Left colon (tissue), 2 donors: ENCODE results near the gene TM9SF2. TPM values are rescaled to one million over a fixed set of nuclear protein-coding genes. Genes with fewer than 3 reads are reported as not detected.

Experiments
- ATAC-seq: fragments of 200-7000 bp; cut with Tn5 transposase; one replicate; pipeline ENCODE4 v1.9.1; 2020; ENCODE audit warnings: mild to moderate bottlenecking, moderate library complexity
- DNase-seq, 2 donors: peaks; one replicate each; pipeline ENCODE4 v3.0.0-alpha.2; 2020
- intact Hi-C, 2 donors: fragments of 100-400 bp; cut with DNase I in 1 of 2; cut with micrococcal nuclease in 1 of 2; formaldehyde crosslinking; loops; one replicate each; pipeline versions ENCODE4 v1.11.2 to v1.14.0; 2022; cut with DNase I, micrococcal nuclease
- total RNA-seq, 2 donors: library from RNA; stranded (reverse); fragmentation: NEBNext Ultra II Directional; extraction: Animal tissue kit (Norgen Biotek cat#: 25700); gene quantifications; one replicate each; pipeline ENCODE4 v1.2.1, GENCODE V29; 2021
- donor health status: DM: no; HTN: no; CAD: no.
- donor health status: DM: yes; HTN: yes; CAD: no.

The TM9SF2 gene
- total RNA-seq, 2 donors from 2014 or later = 209 to 210 TPM

GRCh38 chr13:99522298-99522697 is 21.0 kb downstream of the TM9SF2 start:
- ATAC-seq = no peak
- no peak for DNase-seq
- intact Hi-C loops = no loop called here

GRCh38 chr13:99523838-99524237 is 22.6 kb downstream of the TM9SF2 start:
- ATAC-seq (no peak), DNase-seq (no peak)
- intact Hi-C loops = no loop called here

DNA sequence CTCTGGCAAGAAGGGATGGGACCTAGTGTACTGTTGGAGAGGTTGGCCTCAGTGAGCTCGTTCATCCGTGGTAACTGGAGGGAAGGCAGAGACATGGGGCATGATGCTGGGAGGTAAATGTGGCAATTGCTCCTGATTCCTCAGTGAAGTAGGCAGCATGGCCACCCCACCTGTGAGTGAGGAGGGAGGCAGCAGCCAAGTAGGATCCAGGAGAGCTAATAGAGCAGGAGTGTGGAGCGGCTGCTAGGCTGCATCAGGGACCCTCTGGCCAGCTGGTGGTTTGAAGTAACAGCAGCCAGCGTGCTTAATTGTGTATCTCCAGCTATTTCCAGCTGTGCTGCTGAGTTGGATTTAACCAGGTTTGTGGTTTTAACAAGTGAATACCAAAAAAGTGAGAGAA is 24.7 kb downstream of the TM9SF2 start:
- DNase-seq (no peak), ATAC-seq (no peak)
- intact Hi-C loops = no loop called here

DNA sequence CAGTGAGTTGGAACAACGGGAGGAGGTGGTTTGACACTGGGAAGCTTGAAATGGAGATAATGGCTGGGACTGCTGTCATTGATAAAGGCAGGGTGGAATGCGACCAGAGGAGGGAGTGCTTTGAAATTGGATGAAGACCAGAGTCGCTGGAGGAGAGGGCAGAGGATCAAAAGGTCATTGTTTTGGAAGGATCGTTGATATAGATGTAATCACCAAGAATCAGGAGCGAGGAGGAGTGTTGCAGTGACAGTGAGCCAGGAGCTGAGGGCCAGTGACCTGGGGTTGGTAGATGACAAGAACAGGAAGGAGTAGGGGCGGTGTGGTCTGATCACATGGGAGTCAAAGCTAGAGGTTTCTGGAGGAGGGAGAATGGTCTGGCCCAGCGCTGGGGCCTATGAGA is 25.3 kb downstream of the TM9SF2 start:
- DNase-seq = no peak
- no peak for ATAC-seq
- intact Hi-C loops = no loop called here

- DNase-seq (no peak), ATAC-seq (no peak)
- intact Hi-C loops = no loop called here
Observed at GRCh38 chr13:99527301-99527700, 26.0 kb downstream of the TM9SF2 start.

GRCh38 chr13:99528547-99528946 is 27.3 kb downstream of the TM9SF2 start:
- intact Hi-C loops = no loop called here
- DNase-seq (no peak), ATAC-seq (peak; percentile 57)

- ATAC-seq (no peak), DNase-seq (no peak)
- intact Hi-C loops = no loop called here
Observed at GRCh38 chr13:99536023-99536422, 34.8 kb downstream of the TM9SF2 start.

DNA sequence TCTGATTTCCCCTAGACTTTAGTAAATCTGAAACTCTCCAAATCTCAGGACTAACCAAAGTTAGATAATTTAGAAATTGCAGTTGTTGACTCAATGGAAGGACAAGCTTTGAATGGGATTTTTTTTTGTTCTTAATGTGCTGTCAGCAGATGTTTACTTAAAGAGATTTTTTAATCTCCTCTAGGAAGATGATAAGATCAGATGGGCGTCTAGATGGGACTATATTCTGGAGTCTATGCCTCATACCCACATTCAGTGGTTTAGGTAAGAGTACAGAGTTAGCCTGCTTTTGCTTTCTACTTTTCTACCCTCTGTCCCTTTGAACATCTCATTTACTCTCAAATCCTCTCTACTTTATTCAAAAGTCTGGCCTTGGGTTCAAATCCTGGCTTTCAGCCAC is 39.3 kb downstream of the TM9SF2 start:
- ATAC-seq = no peak
- intact Hi-C loops = no loop called here
- DNase-seq = no peak

DNA sequence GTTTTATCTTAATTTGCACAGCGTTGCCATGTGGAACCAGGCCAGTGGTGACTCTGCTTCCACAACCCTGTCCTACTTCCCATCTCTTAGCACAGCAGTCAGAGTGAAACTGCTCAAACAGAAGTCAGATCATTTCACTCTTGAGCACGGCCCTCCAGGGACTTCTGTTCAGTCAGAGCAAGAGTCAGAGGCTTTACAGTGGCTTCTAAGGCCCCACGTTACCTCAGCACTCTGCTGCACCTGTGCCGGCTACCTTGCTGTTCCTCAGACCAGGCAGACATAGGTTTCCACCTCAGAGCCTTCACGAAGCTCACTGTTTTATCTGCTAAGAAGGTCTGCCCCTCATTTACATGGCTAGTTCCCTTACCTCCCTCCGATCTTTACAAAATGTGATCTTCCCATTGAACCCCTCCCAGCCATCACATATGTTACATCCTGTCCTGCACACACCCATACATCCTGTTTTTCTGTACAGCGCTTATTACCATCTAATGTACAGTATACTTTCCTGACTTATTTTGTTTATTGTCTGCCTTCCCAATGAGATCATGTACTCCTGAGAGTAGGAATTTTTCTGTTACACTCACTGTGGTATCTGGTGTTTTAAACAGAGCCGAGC is 41.6 kb downstream of the TM9SF2 start:
- no peak for ATAC-seq
- intact Hi-C loops = no loop called here
- DNase-seq = no peak

- ATAC-seq (no peak), DNase-seq (no peak)
- intact Hi-C loops = no loop called here
Observed at GRCh38 chr13:99545361-99545760, 44.1 kb downstream of the TM9SF2 start.

DNA sequence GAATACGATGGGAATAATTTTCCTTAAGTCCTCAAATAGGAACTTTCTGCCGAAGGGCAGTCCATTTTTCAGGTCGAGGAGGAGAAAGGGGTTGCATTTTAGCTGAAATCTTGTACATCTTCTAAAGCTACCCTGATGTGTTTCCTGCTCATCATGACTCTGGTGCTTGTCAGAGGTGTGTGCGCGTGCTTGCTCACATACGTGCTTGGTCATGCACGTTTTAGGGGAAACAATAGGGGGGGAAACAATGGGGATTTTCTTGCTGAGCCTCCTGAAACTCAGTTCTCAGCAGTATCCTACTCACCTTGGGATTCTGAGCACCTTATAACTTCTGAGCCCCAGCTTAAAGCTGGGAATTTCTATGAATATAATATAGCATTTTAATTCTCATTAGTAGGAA is 44.7 kb downstream of the TM9SF2 start:
- ATAC-seq (no peak), DNase-seq (no peak)
- intact Hi-C loops = no loop called here

DNA sequence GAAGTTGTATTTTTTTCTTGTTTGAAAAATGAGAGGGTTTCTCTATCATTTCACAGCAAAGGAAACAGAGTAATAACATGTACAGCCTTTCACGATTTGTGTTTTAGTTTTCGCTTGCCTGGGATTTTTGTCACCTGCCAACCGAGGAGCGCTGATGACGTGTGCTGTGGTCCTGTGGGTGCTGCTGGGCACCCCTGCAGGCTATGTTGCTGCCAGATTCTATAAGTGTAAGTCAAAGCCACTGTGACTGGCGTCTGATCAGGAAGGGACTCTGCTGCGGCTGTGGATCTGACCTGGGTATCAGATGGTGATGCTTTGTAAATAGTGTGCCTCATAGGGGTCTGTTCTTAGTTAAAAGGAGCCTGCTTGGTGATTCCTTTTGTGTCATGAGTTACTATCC is 45.6 kb downstream of the TM9SF2 start:
- ATAC-seq (no peak), DNase-seq (no peak)
- intact Hi-C loops = no loop called here

DNA sequence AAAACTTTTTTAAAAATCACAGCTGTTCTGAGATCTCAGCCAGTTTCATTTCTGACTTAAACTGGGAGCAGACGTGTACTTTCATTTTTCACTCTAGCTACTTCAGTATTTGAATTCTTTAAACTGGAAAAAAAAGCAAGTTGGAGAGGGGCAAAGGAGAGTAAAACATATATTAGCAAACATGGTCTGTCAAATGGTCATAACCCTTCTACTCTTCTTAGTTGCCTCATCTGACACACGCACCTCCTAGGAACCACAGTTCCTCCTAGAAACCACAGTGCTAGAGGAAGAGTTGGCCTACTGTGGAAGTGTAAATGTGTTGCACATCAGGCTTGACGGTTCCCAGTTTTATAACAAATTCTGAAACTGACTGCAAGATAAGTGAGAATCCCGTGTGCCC is 47.2 kb downstream of the TM9SF2 start:
- ATAC-seq (no peak), DNase-seq (no peak)
- intact Hi-C loops = no loop called here

- intact Hi-C loops = no loop called here
- ATAC-seq = no peak
- no peak for DNase-seq
Observed at GRCh38 chr13:99553033-99553432, 51.8 kb downstream of the TM9SF2 start.

GRCh38 chr13:99555149-99555548 is 53.9 kb downstream of the TM9SF2 start:
- intact Hi-C loops = no loop called here
- peak; percentile 61 for ATAC-seq
- no peak for DNase-seq

GRCh38 chr13:99556867-99557443 is 55.7 kb downstream of the TM9SF2 start:
- no peak for DNase-seq
- no peak for ATAC-seq
- intact Hi-C loops = no loop called here

DNA sequence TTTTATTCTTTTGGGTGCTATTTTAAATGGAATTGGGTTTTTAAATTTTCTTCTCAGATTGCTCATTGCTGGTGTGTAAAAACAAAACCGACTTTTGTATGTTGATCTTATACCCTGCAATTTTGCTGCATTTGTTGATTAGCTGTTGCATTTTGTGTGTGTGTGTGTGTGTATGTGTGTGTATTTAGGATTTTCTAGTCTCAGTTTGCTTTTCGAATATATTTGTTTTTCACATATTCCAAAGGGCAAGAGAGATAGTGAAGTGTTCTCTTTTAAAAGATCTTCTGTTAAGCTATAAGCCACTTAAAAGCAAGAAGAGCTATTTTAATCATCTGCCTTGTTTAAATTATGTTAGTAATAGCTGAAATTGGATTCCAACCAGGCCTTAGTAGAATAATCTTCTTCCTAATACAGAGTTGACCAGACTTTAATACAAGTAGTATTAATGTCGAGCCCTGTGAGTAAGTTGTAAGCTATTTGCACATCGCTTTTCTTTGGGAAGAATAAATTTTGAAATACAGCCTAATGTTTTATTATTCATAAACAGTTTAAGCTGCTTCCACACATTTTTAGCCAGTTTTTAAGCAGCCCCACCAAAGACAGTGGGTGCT is 57.4 kb downstream of the TM9SF2 start:
- DNase-seq = no peak
- no peak for ATAC-seq
- intact Hi-C loops = no loop called here

DNA sequence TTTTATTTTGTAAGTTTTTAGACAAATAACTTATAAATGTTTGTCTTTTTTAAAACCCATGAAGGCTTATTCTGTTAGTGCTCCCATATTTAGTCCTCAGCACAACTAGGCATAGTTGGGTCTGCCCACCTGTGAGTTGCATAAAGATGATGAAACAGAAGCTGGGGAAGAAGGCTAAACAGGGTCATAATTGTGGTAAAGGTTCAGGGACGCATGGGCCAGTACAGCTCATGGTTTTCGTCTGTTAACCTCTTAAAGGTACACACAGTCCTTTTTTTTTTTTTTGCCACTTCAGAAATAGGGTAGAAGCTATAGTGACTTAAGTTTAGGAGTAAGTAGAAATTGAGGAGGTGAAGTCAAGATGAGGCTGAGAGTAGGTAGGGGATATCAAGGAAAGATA is 58.3 kb downstream of the TM9SF2 start:
- ATAC-seq (no peak), DNase-seq (no peak)
- intact Hi-C loops = no loop called here

DNA sequence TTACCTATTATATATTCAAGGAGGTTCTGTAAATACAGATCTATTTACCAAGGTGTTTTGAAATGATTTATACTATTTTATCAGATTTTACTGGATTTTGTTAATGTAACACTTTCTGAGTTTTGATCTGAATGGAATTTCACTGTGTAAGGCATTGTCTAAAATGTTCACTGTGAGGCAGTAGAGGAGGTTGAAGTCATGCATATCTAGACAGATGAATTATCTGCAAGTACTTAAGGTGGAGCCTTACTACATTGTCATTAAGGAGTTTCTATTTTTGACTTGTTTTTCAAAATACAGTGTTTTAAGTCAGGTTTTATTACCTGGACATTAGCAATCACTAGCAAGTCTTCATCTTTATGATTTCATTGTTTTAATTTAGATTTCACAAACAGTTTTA is 62.1 kb downstream of the TM9SF2 start:
- intact Hi-C loops = no loop called here
- ATAC-seq (no peak), DNase-seq (no peak)

DNA sequence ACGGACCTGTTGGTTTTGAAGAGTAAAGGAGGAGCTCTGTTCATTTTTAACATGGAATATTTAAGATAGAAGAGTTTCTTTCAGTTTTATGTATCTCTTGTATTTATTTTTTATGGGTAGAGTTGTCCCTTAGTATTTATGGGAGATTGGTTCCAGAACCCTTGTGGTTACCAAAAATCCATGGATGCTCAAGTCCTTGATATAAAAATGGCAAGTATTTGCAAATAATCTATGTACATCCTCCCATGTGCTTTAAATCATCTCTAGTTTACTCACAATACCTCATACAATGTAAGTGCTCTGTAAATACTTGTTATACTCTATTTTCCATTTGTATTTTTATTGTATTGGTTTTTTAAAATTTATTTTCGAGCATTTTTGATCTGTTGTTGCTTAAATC is 63.1 kb downstream of the TM9SF2 start:
- intact Hi-C loops = no loop called here
- DNase-seq (no peak), ATAC-seq (no peak)
